Measurements from ENCODE around the gene STYXL2.

The STYXL2 gene

DNA sequence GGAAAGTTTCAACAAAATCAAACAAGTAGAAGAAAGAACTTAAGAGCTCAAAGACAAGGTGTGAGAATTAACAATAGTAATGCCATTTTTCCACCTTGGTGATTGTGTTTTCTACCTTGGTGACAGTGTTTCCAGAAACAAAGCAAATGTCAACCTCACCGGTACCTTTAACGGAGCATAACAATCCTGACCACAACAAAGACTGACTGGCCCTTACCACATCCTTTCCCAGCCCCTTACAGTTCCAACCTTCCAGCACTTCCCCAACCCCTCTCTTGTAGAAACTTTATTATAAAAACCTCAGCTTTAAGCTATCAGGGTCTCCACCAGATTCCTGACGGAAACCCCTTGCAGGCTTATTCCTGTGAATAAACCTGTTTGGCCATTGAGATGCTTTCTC lies 16.7 kb downstream of the STYXL2 start:
- no peaks in the 10 kb centered on the region for H4K20me1 ChIP-seq (ENCODE audit: insufficient read depth, low read length)

DNA sequence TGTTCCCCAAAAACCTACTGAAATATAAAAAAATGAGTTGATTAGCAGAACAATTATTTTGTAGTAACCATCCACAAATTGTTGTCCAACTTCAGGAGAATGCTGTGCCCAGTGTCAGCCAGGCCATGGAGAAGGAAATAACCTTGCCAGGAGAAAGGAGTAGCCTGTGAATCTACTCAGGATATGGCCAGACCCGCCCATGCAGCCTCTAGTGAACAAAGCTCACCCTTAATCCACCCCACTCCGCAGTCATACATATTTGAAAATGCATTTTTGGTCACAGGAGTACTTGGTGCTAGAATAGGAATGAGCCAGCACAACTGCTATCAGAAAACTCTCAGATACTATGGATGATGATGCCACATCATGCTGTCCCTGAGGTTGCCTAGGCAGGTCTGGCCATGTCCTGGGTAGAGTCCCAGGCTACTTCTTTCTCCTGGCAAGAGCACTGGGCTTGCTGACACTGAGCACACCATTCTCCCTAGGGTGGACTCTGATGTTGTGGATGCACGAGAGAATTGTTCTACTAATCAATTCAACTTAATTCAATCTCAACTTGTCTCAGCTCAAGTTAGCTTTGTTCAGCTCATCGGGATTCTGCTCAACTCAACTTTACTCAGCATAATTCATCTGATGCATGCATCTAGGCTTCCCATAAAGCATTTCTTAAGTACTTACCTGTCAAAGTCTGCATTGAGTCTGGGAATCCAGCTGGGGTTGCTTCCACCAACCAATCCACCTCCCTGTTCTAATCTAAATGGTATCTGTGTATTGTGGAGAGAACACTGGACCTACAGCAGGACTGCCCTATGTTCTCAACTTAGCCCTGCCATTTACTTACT lies 18.2 kb downstream of the STYXL2 start:
- Histone ChIP-seq H3K9ac (ENCODE audit: low read length) (no peak overlapping the region), H3K36me3 (ENCODE audit: insufficient read depth, low read length) (no peaks in the 10 kb centered on the region), H3K4me3 (ENCODE audit: low read depth, low read length, poor library complexity, severe bottlenecking) (no peak overlapping the region), H3K4me1 (ENCODE audit: insufficient read depth, low read length, severe bottlenecking) (no peaks in the 10 kb centered on the region), H3K4me2 (ENCODE audit: low read length) (no peak overlapping the region), H3K9me2 (ENCODE audit: low read depth, low read length) (no peaks in the 10 kb centered on the region), H3K79me2 (ENCODE audit: insufficient read depth, low read length) (no peaks in the 10 kb centered on the region), H3K27me3 (ENCODE audit: insufficient read depth, low read length) (no peaks in the 10 kb centered on the region; the same call in 1 of the 2 replicates), H3F3A (ENCODE audit: insufficient read depth, low read length) (no peaks in the 10 kb centered on the region), H3K27ac (ENCODE audit: low read depth, low read length, poor library complexity, severe bottlenecking) (no peak overlapping the region), H3K9me3 (ENCODE audit: low read length) (no peaks in the 10 kb centered on the region), H4K20me1 (ENCODE audit: insufficient read depth, low read length) (no peaks in the 10 kb centered on the region), H2AFZ (ENCODE audit: low read length) (no peak overlapping the region)
- no peak for TF ChIP-seq EZH2 (IDR thresholded peaks at IDR 0.05; ENCODE audit: borderline replicate concordance, low read length)
- TF ChIP-seq, protein P1, sequence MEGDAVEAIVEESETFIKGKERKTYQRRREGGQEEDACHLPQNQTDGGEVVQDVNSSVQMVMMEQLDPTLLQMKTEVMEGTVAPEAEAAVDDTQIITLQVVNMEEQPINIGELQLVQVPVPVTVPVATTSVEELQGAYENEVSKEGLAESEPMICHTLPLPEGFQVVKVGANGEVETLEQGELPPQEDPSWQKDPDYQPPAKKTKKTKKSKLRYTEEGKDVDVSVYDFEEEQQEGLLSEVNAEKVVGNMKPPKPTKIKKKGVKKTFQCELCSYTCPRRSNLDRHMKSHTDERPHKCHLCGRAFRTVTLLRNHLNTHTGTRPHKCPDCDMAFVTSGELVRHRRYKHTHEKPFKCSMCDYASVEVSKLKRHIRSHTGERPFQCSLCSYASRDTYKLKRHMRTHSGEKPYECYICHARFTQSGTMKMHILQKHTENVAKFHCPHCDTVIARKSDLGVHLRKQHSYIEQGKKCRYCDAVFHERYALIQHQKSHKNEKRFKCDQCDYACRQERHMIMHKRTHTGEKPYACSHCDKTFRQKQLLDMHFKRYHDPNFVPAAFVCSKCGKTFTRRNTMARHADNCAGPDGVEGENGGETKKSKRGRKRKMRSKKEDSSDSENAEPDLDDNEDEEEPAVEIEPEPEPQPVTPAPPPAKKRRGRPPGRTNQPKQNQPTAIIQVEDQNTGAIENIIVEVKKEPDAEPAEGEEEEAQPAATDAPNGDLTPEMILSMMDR (IDR thresholded peaks at IDR 0.05; ENCODE audit: low read length), result no peak

More for the DNA sequence above, 16.7 kb downstream of the STYXL2 start:
- Histone ChIP-seq H3F3A (ENCODE audit: insufficient read depth, low read length) (no peaks in the 10 kb centered on the region), H3K27me3 (ENCODE audit: insufficient read depth, low read length) (no peaks in the 10 kb centered on the region; the same call in 1 of the 2 replicates), H3K27ac (ENCODE audit: low read depth, low read length, poor library complexity, severe bottlenecking) (no peak overlapping the region), H3K4me3 (ENCODE audit: low read depth, low read length, poor library complexity, severe bottlenecking) (no peak overlapping the region), H3K79me2 (ENCODE audit: insufficient read depth, low read length) (no peaks in the 10 kb centered on the region), H3K9ac (ENCODE audit: low read length) (no peak overlapping the region), H3K4me2 (ENCODE audit: low read length) (no peak overlapping the region), H3K9me2 (ENCODE audit: low read depth, low read length) (no peaks in the 10 kb centered on the region), H3K4me1 (ENCODE audit: insufficient read depth, low read length, severe bottlenecking) (peaks cover 1% of the 10 kb centered on the region), H3K9me3 (ENCODE audit: low read length) (no peaks in the 10 kb centered on the region), H2AFZ (ENCODE audit: low read length) (no peak overlapping the region), H3K36me3 (ENCODE audit: insufficient read depth, low read length) (no peaks in the 10 kb centered on the region)
- TF ChIP-seq, protein P1 (IDR thresholded peaks at IDR 0.05; ENCODE audit: low read length), result no peak
- no peak for TF ChIP-seq EZH2 (IDR thresholded peaks at IDR 0.05; ENCODE audit: borderline replicate concordance, low read length)

DNA sequence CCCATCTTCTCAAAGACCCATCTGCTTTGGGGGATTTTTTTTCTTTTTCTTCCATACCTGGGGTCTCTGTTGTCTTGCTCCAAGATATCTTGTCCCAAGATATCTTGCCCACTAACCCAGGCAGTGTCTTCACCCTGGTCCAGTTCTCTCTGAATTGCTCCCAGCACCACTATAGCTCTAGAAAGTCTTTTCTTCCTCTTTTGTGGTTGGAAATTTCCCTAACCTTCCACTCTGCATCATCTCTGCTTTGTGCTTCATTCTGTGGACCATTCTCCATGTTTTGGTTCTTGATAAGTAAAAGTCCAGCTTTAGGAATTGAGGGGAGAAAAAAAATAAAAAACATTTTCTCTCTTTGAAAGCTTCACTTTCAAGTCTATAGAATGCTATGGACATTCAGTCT lies 20.9 kb downstream of the STYXL2 start:
- Histone ChIP-seq H3F3A (ENCODE audit: insufficient read depth, low read length) (no peaks in the 10 kb centered on the region), H3K9ac (ENCODE audit: low read length) (no peak overlapping the region), H4K20me1 (ENCODE audit: insufficient read depth, low read length) (no peaks in the 10 kb centered on the region), H3K9me2 (ENCODE audit: low read depth, low read length) (no peaks in the 10 kb centered on the region), H3K4me2 (ENCODE audit: low read length) (no peak overlapping the region), H3K9me3 (ENCODE audit: low read length) (no peaks in the 10 kb centered on the region), H3K4me1 (ENCODE audit: insufficient read depth, low read length, severe bottlenecking) (no peaks in the 10 kb centered on the region), H3K79me2 (ENCODE audit: insufficient read depth, low read length) (no peaks in the 10 kb centered on the region), H3K27ac (ENCODE audit: low read depth, low read length, poor library complexity, severe bottlenecking) (no peak overlapping the region), H3K4me3 (ENCODE audit: low read depth, low read length, poor library complexity, severe bottlenecking) (no peak overlapping the region), H3K27me3 (ENCODE audit: insufficient read depth, low read length) (no peaks in the 10 kb centered on the region; the same call in 1 of the 2 replicates), H3K36me3 (ENCODE audit: insufficient read depth, low read length) (no peaks in the 10 kb centered on the region), H2AFZ (ENCODE audit: low read length) (no peak overlapping the region)
- no peak for TF ChIP-seq EZH2 (IDR thresholded peaks at IDR 0.05; ENCODE audit: borderline replicate concordance, low read length)
- TF ChIP-seq, protein P1 (IDR thresholded peaks at IDR 0.05; ENCODE audit: low read length), result no peak

Measured in OCI-LY1 (cell line).